HG02870 (cell line): ENCODE results near the gene ANO8.
"Not testable (repeated sequence)": the region's sequence is repeated elsewhere in the genome, so short reads cannot be mapped to it uniquely, and the experiment has no call there.

Source experiments
- ATAC-seq: cut with Tn5 transposase; IDR thresholded peaks from one replicate; pipeline ENCODE4 v1.9.1; 2021; ENCODE audit warnings: mild to moderate bottlenecking, moderate library complexity; ENCODE audit not compliant: unreplicated experiment

Gene ANO8

DNA sequence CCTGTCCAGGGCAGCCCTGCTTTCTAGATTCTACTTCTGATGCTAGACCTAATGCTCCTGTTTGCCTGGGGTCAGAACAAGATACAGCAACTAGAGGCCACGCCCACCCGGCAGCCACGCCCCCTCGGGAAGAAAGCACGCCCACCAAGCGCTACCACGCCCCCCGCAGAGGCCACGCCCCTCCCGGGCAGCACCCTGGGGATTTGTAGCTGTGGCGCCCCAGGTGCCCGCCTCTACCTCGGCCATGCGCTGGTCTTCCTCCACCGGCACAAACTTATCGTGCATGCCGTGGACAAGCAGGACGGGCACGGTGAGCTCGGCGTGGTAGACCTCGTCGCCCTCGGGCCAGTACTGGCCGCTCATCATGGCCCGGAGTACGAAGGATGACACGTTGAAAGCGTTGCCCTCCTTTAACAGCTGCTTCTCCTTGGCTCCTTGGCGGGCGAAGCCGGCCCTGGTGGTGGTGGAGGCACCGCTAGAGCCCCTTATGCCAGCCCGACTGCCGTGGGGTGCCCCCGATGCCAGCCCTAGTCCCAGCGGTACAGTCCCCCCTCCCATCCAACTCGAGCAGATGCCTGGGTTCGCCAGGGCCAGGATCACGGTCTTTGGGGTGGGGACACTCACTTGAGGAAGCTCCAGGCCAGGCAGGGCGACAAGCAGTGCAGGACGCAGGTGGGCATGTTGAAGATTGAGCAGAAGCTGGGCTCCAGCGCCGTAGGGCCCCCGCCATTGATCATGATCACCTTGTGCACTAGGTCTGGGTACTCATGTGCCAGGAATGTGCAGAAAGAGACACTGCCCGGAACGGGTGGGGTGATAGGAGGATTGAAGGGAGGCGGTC is 40.4 kb downstream of the ANO8 start:
- no peak for ATAC-seq

DNA sequence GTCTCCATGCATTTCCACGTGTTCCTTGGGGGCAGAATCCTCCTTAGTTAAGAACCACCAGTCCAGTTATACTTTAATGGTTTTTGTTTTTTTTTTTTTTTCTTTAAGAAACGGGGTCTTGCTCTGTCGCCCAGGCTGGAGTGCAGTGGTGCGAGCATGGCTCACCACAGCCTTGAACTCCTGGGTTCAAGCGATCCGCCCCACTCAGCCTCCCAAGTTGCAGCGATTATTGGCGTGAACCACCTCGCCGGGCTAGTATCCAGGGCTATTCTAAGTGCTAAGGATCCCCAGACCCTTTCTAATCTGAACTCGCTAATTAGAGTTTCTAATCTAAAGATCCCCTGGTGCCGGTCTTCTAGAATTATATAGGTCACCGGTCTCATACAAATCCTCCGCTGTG is 41.0 kb downstream of the ANO8 start:
- ATAC-seq = no peak

DNA sequence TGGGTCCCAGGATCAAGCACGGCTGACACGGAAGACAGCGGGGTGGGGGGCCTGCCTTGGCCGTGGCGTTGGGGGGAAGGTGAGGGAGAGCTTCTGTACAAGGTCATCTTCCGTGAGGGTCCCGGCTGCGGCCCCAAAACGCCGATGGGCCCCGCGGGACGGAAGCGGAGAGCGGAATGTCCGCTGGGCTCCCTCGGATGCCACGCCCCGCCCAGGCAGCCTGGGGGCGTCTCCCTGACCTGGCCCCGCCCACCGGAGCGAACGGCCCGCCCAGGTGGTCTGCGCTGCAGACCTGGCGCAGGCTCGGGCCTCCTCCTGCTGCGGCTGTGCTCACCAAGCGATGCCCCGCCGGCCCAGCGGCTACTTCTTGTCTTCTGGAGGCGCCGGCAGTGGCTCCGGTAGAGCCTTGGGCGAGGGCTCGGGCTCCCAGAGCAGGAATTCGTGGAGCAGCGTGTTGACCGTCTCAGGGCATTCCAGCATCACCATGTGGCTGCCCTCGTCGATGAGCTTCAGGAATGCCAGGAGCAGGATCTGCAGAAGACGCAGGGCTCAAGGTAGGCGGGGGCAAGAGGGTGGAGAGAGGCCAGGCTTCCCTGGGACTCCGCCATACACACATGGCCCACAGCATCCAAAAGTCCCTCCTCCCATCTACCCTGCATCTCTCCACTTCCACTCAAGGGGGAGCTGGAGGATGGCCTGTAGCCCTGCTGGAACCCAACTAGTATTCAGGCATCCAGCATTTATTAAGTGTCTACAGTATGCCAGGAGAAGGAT is 42.2 kb downstream of the ANO8 start:
- peak; percentile 69 for ATAC-seq

DNA sequence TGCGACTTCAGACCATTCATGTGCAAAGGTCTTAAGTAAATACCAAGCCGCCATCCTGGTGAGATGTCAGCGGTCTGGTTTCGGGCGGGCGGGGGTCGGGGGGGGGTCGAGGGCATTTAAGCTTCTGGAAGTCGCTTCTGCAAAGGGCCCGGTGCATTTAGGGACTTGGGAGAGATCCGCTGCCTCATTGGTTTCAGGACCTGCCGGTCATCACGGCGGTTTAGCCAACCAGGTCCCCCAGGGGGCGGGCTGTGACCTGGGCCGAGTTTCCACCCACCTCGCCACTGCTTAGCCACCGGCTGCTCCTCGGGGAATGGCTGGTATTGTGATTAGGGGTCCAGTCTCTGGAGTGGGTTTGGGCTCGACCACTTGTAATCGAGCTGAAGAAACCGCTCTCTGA is 45.2 kb downstream of the ANO8 start:
- ATAC-seq = no peak

DNA sequence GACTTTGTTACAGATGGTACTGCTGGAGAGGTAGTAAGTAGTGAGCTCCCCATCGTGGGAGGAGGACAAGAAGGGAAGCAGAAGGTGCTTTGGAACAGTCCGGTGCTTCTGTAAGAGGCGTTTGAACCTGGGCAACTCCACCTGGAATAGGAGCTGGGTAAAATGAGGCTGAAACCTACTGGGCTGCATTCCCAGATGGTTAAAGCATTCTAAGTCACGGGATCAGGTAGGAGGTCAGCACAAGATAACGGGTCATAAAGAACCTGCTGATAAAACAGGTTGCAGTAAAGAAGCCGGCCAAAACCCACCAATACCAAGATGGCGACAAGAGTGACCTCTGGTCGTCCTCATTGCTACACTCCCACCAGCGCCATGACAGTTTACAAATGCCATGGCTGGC is 47.9 kb downstream of the ANO8 start:
- ATAC-seq = no peak

DNA sequence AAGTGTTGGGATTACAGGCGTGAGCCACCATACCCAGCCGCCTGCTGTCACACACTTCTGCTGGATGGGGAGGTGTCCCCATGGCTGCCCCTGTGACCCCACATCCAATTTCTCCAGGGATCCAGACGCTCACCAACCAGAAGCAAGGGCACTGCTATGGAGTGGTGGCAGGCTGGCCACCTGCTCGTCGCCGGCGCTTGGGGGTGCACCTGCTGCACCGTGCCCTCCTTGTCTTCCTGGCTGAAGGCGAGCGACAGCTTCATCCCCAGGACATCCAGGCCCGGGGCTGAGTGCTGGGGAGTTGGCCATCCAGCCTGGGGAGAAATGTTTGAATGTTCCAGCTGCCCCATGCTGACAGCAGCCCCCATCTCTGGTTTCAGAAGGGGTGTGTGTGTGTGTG is 48.4 kb downstream of the ANO8 start:
- ATAC-seq = no peak

DNA sequence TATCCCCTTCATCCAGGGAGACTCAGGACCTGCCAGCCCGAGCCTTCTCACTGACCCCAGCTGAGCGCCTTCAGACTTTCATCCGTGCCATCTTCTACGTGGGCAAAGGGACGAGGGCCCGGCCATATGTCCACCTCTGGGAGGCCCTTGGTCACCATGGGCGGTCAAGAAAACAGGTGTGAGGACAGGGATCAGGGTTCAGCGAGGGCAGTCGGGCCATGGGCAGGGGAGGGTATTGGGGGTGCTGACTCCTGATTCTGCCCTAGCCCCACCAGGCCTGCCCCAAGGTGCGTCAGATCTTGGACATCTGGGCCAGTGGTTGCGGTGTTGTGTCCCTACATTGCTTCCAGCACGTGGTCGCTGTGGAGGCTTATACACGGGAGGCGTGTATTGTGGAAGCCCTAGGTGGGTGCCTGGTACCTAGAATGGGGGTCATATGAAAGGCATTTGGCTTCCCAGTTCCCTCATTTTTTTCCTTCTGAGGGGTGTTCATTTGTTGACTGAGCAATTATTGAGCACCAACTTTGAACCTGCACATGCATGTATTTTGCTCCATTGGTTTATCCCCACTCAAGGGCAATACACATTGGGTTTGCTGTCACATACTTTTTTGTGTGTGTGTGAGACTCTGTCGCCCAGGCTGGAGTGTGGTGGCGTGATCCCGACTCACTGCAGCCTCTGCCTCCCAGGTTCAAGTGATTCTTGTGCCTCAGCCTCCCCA is 49.1 kb downstream of the ANO8 start:
- no peak for ATAC-seq

DNA sequence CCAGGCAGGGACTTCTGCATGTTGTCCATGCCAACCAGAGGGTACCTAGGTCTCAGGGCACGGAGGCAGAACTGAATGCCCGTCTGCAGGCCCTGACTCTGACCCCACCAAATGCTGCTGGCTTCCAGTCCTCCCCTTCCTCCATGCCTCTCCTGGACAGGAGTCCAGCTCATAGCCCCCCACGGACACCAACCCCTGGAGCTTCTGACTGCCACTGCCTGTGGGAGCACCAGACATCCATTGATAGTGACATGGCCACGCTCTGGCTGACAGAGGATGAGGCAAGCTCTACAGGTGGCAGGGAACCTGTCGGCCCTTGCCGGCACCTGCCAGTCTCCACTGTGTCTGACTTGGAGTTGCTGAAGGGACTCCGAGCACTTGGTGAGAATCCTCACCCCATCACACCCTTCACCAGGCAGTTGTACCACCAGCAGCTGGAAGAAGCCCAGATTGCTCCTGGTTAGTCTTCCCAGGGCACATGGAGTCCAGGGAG is 51.1 kb downstream of the ANO8 start:
- no peak for ATAC-seq

DNA sequence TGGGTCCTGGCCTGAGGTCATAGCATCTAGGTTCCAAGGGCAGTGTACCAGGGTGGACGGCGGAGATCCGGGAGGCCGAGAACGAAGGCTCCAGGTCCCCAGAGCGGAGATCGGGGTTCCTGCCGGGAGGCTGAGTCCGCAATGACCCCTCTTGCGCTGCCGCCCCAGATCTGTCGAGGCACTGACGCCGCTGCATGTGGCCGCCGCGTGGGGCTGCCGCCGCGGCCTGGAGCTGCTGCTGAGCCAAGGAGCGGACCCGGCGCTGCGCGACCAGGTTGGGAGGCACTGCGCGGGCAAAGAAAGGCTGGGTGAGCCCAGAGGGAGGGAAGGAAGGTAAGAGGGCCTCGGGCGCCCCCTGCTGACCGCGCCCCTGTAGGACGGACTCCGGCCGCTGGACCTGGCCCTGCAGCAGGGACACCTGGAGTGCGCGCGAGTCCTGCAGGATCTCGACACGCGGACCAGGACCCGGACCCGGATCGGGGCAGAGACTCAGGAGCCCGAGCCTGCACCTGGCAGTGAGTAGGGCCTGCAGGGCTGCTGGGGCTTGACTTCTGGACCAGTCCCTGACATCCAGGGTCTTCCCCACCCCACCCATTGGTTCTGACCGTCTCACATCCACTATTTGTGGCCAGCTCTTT is 52.0 kb downstream of the ANO8 start:
- ATAC-seq = no peak

DNA sequence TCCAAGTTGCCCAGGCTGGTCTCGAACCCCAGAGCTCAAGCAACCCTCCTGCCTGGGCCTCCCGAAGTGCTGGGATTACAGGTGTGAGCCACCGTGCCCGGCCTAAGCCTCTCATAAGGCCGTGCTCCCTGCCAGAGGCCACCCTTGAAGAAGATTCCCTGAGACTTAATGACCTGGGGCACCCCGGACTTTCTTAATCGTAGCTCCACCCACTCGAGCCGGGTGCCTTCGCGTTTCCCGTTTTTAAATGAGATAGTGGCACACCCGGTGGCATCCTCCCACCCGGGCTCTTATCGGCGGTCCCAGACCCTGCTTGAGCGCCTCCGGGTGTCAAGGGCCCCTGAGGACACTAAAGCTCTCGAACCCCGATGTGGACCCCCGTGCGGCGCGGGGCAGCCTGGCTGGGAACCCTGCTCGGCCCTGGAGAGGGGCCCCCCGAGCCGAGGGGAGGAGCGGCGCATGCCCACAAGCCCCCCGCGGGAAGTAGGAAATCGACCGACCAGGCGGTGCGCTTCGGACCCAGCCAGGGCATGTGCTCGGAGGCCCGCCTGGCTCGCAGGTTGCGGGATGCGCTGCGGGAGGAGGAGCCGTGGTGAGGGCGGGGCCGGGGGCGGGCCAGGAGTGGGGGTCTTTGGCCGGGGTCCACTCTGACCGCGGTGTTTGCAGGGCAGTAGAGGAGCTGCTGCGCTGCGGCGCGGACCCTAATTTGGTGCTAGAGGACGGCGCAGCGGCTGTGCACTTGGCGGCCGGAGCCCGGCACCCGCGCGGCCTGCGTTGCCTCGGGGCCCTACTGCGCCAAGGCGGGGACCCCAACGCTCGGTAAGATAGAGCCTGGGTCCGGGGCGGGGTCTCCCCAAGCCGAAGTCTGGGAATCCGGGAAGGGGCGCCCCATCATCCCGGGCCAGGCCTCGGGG is 53.0 kb downstream of the ANO8 start, which contains the start of gene ANKLE1:
ANKLE1 (plus strand) TSS at position 511 of the 914 bp plus-strand sequence; CDS start at position 531, 20 bp downstream.
- no peak for ATAC-seq

DNA sequence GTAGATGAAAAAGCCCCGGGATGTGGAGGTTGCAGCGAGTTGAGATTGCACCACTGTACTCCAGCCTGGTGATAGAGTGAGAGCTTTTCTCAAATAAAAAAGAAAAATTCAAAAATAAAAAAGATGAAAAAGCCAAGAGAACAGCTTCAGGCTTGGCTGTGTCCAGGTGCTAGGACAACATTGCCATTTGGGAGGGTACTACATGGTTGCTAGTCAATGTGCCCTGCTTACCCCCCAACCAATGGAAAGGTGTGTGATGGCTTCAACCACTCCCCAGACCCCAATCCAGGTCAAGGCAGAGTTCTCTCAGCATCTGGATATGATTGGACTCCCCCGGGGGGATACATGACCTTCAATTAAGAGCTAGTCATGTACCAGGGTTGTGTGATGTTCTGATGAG is 55.2 kb downstream of the ANO8 start:
- ATAC-seq = no peak

DNA sequence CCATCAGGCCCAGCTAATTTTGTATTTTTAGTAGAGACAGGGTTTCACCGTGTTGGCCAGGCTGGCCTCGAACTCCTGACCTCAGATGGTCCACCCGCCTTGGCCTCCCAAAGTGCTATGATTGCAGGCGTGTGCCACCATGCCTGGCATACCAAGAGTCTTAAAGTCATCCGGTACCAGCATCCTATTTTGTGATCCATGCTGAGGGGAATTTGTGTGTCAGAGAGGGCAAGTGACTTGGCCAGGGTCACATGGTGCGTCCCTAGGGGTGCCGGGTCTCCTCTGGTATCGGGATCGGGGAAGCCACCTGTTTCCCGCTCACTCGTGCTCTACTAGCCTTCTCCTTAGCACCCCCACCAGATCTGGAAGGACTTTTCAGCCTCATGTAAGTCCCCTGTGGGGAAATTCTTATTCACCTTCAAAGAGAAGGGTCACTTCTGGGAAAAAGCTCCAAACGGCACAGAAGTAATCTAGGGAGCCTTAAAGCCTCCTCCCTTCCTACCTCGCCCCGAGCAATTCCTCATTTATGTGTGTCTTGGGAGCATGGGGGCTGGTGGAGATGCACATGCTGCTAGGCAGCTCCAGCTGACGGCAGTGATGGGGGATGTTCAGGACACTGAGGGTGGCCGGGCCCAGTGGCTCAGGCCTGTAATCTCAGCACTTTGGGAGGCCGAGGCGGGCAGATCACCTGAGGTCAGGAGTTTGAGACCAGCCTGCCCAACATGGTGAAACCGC is 59.0 kb downstream of the ANO8 start:
- ATAC-seq = no peak

DNA sequence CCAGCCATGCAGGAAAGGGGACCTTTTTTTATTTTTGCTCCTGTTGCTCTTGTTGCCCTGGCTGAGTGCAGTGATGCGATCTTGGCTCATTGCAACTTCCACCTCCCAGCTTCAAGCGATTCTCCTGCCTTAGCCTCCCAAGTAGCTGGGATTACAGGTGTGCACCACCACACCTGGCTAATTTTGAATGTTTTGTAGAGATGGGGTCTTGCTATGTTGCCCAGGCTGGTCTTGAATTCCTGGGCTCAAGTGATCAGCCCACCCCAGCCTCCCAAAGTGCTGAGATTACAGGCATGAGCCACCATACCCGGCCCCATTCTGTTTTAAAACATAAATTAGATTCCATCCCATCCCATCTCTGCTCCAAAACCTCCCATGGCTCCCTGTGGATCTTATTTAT is 59.8 kb downstream of the ANO8 start:
- not testable (repeated sequence) for ATAC-seq
